Subcutaneous abdominal adipose tissue (tissue), 5 donors: ENCODE data around the gene UEVLD.

Experiments
- H3K27ac ChIP-seq: one replicate; pipeline ENCODE4 v1.7.0; 2013; ENCODE audit warnings: low read depth, mild to moderate bottlenecking, inconsistent platforms, low read length, moderate library complexity
- H3K27me3 ChIP-seq, 5 donors: one replicate each; pipeline ENCODE4 v1.7.0; 2013; ENCODE audit warnings: low read length in 5 of 5, inconsistent platforms in 1 of 5; ENCODE audit not compliant: control insufficient read depth in 5 of 5, insufficient read depth in 4 of 5
- H3K36me3 ChIP-seq, 5 donors: one replicate each; pipeline ENCODE4 v1.7.0; 2013; ENCODE audit warnings: low read length in 5 of 5; ENCODE audit not compliant: control insufficient read depth in 5 of 5, insufficient read depth in 5 of 5
- H3K4me1 ChIP-seq, 5 donors: one replicate each; pipeline ENCODE4 v1.7.0; 2013; ENCODE audit warnings: low read length in 5 of 5, mild to moderate bottlenecking in 3 of 5, moderate library complexity in 1 of 5; ENCODE audit not compliant: control insufficient read depth in 5 of 5, insufficient read depth in 5 of 5
- H3K4me3 ChIP-seq, 5 donors: one replicate each; pipeline ENCODE4 v1.7.0; 2013; ENCODE audit warnings: low read length in 5 of 5, low read depth in 1 of 5
- H3K9ac ChIP-seq, 5 donors: one replicate each; pipeline ENCODE4 v1.7.0; 2013; ENCODE audit warnings: low read length in 5 of 5, mild to moderate bottlenecking in 4 of 5, moderate library complexity in 3 of 5
- H3K9me3 ChIP-seq, 5 donors: one replicate each; pipeline ENCODE4 v1.7.0; 2013; ENCODE audit warnings: low read length in 5 of 5; ENCODE audit not compliant: control insufficient read depth in 5 of 5
- donor health status: healthy.
- donor health status: healthy.
- donor health status: healthy.
- donor health status: healthy.
- donor health status: healthy.

UEVLD gene

GRCh38 chr11:18521122-18521521 is 67.4 kb downstream of the UEVLD start:
- Histone ChIP-seq H3K27me3 (no peaks in the 10 kb centered on the region), H3K4me3 (no peak overlapping the region), H3K9ac (no peak overlapping the region), H3K9me3 (no peaks in the 10 kb centered on the region), H3K36me3 (peaks cover 6 to 21% (median 8%) of the 10 kb centered on the region in 5 donors), H3K4me1 (peaks cover 2 to 23% (median 14%) of the 10 kb centered on the region in 5 donors), H3K27ac (no peak overlapping the region)

GRCh38 chr11:18502352-18502751 is 86.2 kb downstream of the UEVLD start:
- peaks cover 55 to 78% (median 59%) of the 10 kb centered on the region in 5 donors for H3K36me3 ChIP-seq
- H3K4me1 ChIP-seq: no peaks in the 10 kb centered on the region
- no peak overlapping the region for H3K4me3 ChIP-seq

DNA sequence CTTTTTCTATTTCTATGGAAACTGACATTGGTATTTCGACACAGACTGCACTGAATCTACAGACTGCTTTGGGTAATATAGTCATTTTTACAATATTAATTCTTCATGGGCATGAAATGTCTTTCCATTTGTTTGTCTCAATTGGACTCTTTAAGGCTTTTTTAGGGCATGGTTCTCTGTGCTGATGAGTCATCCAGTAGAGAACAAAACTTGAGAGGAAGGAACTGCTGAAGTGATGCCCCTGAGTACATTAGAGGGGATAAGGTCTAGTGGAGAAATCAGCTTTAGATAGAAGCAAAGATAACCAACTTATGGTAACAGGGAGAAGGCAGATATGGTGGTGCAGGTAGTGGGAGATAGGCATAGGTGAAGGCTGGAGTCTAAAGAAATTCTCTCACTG is 86.9 kb downstream of the UEVLD start:
- peaks cover 52 to 76% (median 57%) of the 10 kb centered on the region in 5 donors for H3K36me3 ChIP-seq

More at GRCh38 chr11:18502352-18502751, 86.2 kb downstream of the UEVLD start:
- no peak overlapping the region for H3K9ac ChIP-seq
- H3K9me3 ChIP-seq: no peaks in the 10 kb centered on the region
- no peaks in the 10 kb centered on the region for H3K27me3 ChIP-seq
- no peak overlapping the region for H3K27ac ChIP-seq

GRCh38 chr11:18498039-18498438 is 90.5 kb downstream of the UEVLD start:
- no peak overlapping the region for H3K9ac ChIP-seq
- no peaks in the 10 kb centered on the region for H3K27me3 ChIP-seq
- H3K27ac ChIP-seq: no peak overlapping the region
- H3K4me3 ChIP-seq: no peak overlapping the region
- H3K4me1 ChIP-seq: no peaks in the 10 kb centered on the region
- no peaks in the 10 kb centered on the region for H3K9me3 ChIP-seq
- peaks cover 46 to 69% (median 55%) of the 10 kb centered on the region in 5 donors for H3K36me3 ChIP-seq

More for the DNA sequence above, 86.9 kb downstream of the UEVLD start:
- no peaks in the 10 kb centered on the region for H3K9me3 ChIP-seq
- H3K4me3 ChIP-seq: no peak overlapping the region
- no peak overlapping the region for H3K9ac ChIP-seq
- no peaks in the 10 kb centered on the region for H3K27me3 ChIP-seq
- no peak overlapping the region for H3K27ac ChIP-seq
- no peaks in the 10 kb centered on the region for H3K4me1 ChIP-seq

GRCh38 chr11:18495703-18496102 is 92.8 kb downstream of the UEVLD start:
- H3K27ac ChIP-seq: no peak overlapping the region
- no peak overlapping the region for H3K4me3 ChIP-seq
- H3K36me3 ChIP-seq: peaks cover 35 to 60% (median 42%) of the 10 kb centered on the region in 5 donors
- no peaks in the 10 kb centered on the region for H3K27me3 ChIP-seq
- no peaks in the 10 kb centered on the region for H3K4me1 ChIP-seq
- H3K9ac ChIP-seq: no peak overlapping the region
- no peaks in the 10 kb centered on the region for H3K9me3 ChIP-seq

DNA sequence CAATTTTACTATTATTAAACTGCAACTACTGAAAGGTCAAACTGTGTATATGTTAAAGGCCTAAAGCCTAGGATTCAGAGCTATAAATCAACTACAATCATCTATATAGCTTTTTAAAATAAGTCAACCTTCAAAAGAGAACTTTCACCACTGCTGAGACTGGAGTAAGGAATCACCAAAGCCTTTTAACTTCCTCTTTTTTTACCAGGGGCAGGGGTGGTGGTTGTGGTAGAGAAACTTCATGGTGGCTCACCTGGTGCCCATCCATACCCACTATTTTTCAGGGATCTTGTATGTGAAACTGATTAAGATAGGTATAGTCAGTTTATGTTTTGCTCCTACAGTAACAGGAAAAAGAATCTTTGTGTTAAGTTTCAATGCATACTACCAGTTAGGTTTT is 93.3 kb downstream of the UEVLD start:
- H3K27ac ChIP-seq: no peak overlapping the region
- no peaks in the 10 kb centered on the region for H3K9me3 ChIP-seq
- no peak overlapping the region for H3K9ac ChIP-seq
- peaks cover 38 to 60% (median 43%) of the 10 kb centered on the region in 5 donors for H3K36me3 ChIP-seq
- no peaks in the 10 kb centered on the region for H3K27me3 ChIP-seq
- H3K4me3 ChIP-seq: no peak overlapping the region
- no peaks in the 10 kb centered on the region for H3K4me1 ChIP-seq

DNA sequence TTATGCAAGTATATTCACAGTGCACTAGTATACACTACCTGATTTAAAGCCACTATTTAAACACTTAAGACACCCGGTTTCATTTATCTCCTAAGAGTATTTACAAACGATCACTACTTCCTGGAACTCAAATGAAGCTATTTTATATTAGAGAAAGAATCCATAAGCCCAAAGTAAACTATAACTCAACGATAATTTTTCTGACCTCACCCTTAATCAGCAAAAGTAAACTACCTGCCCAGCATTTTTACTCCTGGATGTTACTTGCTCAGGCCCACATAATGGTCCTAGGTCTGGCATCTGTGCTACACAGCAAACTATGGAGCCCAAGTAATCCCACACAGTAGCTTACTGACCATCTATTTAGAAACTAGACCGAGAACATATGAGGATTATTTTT is 95.2 kb downstream of the UEVLD start:
- H3K9me3 ChIP-seq: no peaks in the 10 kb centered on the region
- H3K27me3 ChIP-seq: no peaks in the 10 kb centered on the region
- no peak overlapping the region for H3K27ac ChIP-seq
- H3K4me1 ChIP-seq: peaks cover 0 to 7% (median 0%) of the 10 kb centered on the region in 5 donors
- no peak overlapping the region for H3K9ac ChIP-seq
- no peak overlapping the region for H3K4me3 ChIP-seq
- H3K36me3 ChIP-seq: peaks cover 30 to 62% (median 35%) of the 10 kb centered on the region in 5 donors

DNA sequence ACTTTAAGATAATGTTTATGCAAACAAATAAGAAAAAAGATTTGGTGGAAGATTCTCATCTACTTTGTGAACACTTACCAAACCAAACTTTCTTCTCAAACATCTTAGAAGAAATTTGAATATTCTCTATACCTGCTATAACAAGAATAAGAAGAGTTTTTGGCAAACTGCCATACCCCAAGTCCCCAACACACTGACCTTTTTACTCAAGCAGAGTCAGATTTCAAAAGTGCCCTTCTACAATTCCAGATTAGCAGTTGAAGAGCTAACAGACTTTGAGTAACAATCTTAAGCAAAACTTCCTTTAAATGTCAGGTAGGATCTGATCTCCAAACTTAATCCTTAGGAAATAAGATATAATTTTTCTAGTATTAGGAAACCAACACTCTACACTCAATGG is 95.6 kb downstream of the UEVLD start:
- H3K36me3 ChIP-seq: peaks cover 26 to 58% (median 36%) of the 10 kb centered on the region in 5 donors
- no peak overlapping the region for H3K27ac ChIP-seq
- H3K4me3 ChIP-seq: no peak overlapping the region
- no peaks in the 10 kb centered on the region for H3K9me3 ChIP-seq
- H3K4me1 ChIP-seq: peaks cover 0 to 7% (median 0%) of the 10 kb centered on the region in 5 donors
- no peaks in the 10 kb centered on the region for H3K27me3 ChIP-seq
- no peak overlapping the region for H3K9ac ChIP-seq

DNA sequence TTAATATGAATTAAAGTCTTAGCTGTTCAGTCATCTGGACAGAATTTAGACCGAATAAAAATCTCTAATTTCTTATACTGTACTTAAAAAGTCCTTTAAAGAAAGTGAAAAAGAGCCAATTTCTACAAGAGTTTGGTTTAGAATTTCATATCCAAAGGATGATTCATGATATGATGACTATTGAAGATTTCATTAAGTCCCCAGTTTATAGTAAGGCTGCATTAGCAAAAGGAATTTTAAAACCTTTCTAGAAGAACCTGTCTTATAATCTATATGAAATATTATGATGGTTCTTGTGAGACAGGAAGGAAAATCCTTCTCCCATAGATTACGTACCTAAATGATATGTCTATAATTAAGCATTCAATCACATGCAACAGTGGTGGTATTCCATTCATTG is 96.6 kb downstream of the UEVLD start:
- Histone ChIP-seq H3K9ac (no peak overlapping the region), H3K4me1 (peaks cover 0 to 7% (median 0%) of the 10 kb centered on the region in 5 donors), H3K36me3 (peaks cover 26 to 55% (median 30%) of the 10 kb centered on the region in 5 donors), H3K4me3 (no peak overlapping the region), H3K27ac (no peak overlapping the region), H3K27me3 (no peaks in the 10 kb centered on the region), H3K9me3 (no peaks in the 10 kb centered on the region)

- H3K9me3 ChIP-seq: no peaks in the 10 kb centered on the region
- H3K4me1 ChIP-seq: peaks cover 0 to 7% (median 0%) of the 10 kb centered on the region in 5 donors
- no peaks in the 10 kb centered on the region for H3K27me3 ChIP-seq
- no peak overlapping the region for H3K4me3 ChIP-seq
- no peak overlapping the region for H3K27ac ChIP-seq
- peaks cover 26 to 54% (median 32%) of the 10 kb centered on the region in 5 donors for H3K36me3 ChIP-seq
- no peak overlapping the region for H3K9ac ChIP-seq
These were observed 97.6 kb downstream of the UEVLD start for GRCh38 chr11:18490736-18491485.
